ENCODE measurements around the gene THRB.

Gene THRB

GRCh38 chr3:24349367-24350019 lies 145.2 kb downstream of the THRB start:
- no peak for DNase-seq (ENCODE audit: low read depth)

- no peak for DNase-seq (ENCODE audit: low read depth)
Measured at GRCh38 chr3:24348348-24348747, 146.3 kb downstream of the THRB start.

GRCh38 chr3:24344784-24345439 lies 149.7 kb downstream of the THRB start:
- DNase-seq (ENCODE audit: low read depth): no peak

GRCh38 chr3:24343084-24343783 lies 151.4 kb downstream of the THRB start:
- DNase-seq (ENCODE audit: low read depth): no peak

GRCh38 chr3:24342275-24342674 lies 152.4 kb downstream of the THRB start:
- DNase-seq (ENCODE audit: low read depth): no peak

- DNase-seq (ENCODE audit: low read depth): no peak
Measured at GRCh38 chr3:24341668-24342067, 153.0 kb downstream of the THRB start.

GRCh38 chr3:24340966-24341365 lies 153.7 kb downstream of the THRB start:
- no peak for DNase-seq (ENCODE audit: low read depth)

GRCh38 chr3:24340161-24340560 lies 154.5 kb downstream of the THRB start:
- no peak for DNase-seq (ENCODE audit: low read depth)

- no peak for DNase-seq (ENCODE audit: low read depth)
Measured at GRCh38 chr3:24339266-24339825, 155.3 kb downstream of the THRB start.

- DNase-seq (ENCODE audit: low read depth): no peak
Measured at GRCh38 chr3:24338409-24339130, 156.1 kb downstream of the THRB start.

GRCh38 chr3:24336101-24336500 lies 158.5 kb downstream of the THRB start:
- DNase-seq (ENCODE audit: low read depth): no peak

- no peak for DNase-seq (ENCODE audit: low read depth)
Measured at GRCh38 chr3:24332092-24332491, 162.6 kb downstream of the THRB start.

- DNase-seq (ENCODE audit: low read depth): no peak
Measured at GRCh38 chr3:24323272-24323671, 171.4 kb downstream of the THRB start.

- DNase-seq (ENCODE audit: low read depth): no peak
Measured at GRCh38 chr3:24320601-24321000, 174.0 kb downstream of the THRB start.

- DNase-seq (ENCODE audit: low read depth): no peak
Measured at GRCh38 chr3:24318677-24319287, 175.9 kb downstream of the THRB start.

GRCh38 chr3:24316887-24317383 lies 177.7 kb downstream of the THRB start:
- DNase-seq (ENCODE audit: low read depth): no peak

GRCh38 chr3:24315971-24316370 lies 178.7 kb downstream of the THRB start:
- DNase-seq (ENCODE audit: low read depth): no peak

GRCh38 chr3:24315356-24315755 lies 179.3 kb downstream of the THRB start:
- no peak for DNase-seq (ENCODE audit: low read depth)

- DNase-seq (ENCODE audit: low read depth): no peak
Measured at GRCh38 chr3:24311881-24312280, 182.8 kb downstream of the THRB start.

GRCh38 chr3:24310887-24311286 lies 183.8 kb downstream of the THRB start:
- DNase-seq (ENCODE audit: low read depth): no peak

GRCh38 chr3:24306518-24306917 lies 188.1 kb downstream of the THRB start:
- no peak for DNase-seq (ENCODE audit: low read depth)

All from activated T-cell treated with anti-CD3 and anti-CD28 coated beads for 1 hour (primary cell).